SU-DHL-6 (cell line): ENCODE data around the gene USP10.

Source experiments
- EZH2phosphoT487 ChIP-seq: fragments of 200-600 bp; sonication (generic), shearing (Covaris generic); conservative IDR thresholded peaks from 2 replicates; pipeline ENCODE4 v1.6.1; 2018; ENCODE audit warnings: mild to moderate bottlenecking, antibody characterized with exemption, low read length, moderate library complexity, mixed read lengths
- TF ChIP-seq, protein P1 (sequence below): fragments of 200-600 bp; sonication (generic); IDR thresholded peaks from one replicate; pipeline ENCODE4 v1.5.1; 2017; ENCODE audit warnings: antibody characterized with exemption, mild to moderate bottlenecking, low read length, moderate library complexity; ENCODE audit not compliant: insufficient read depth, poor library complexity, severe bottlenecking

DNA sequence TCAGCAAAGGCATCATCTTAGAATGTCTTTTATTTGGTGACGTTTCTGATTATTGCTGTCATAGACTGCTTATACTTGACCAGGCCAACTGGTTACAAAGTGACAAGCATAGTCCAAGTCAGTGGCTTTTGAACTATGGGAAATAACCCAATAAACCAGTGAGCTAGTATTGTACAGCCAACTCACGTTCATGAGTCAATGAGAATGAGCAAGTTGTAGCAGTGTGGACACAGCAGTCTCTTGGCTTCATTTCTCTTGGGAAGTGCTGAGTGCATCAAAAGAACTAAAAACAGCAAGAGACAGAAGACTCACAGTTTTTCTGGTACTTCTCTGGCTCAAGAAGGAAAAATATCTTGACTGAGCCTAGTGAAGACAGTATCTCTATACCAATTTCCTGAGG, 83.0 kb downstream of the USP10 start:
- TF ChIP-seq, protein P1, sequence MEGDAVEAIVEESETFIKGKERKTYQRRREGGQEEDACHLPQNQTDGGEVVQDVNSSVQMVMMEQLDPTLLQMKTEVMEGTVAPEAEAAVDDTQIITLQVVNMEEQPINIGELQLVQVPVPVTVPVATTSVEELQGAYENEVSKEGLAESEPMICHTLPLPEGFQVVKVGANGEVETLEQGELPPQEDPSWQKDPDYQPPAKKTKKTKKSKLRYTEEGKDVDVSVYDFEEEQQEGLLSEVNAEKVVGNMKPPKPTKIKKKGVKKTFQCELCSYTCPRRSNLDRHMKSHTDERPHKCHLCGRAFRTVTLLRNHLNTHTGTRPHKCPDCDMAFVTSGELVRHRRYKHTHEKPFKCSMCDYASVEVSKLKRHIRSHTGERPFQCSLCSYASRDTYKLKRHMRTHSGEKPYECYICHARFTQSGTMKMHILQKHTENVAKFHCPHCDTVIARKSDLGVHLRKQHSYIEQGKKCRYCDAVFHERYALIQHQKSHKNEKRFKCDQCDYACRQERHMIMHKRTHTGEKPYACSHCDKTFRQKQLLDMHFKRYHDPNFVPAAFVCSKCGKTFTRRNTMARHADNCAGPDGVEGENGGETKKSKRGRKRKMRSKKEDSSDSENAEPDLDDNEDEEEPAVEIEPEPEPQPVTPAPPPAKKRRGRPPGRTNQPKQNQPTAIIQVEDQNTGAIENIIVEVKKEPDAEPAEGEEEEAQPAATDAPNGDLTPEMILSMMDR = no peak
- TF ChIP-seq EZH2phosphoT487 = no peak
